GM21515 (cell line): ENCODE results near the gene HINFP.
"Not testable (repeated sequence)": the region's sequence is repeated elsewhere in the genome, so short reads cannot be mapped to it uniquely, and the experiment has no call there.

Source experiments
- ATAC-seq: cut with Tn5 transposase; IDR thresholded peaks from one replicate; pipeline ENCODE4 v1.9.1; 2021; ENCODE audit not compliant: unreplicated experiment

HINFP gene

DNA sequence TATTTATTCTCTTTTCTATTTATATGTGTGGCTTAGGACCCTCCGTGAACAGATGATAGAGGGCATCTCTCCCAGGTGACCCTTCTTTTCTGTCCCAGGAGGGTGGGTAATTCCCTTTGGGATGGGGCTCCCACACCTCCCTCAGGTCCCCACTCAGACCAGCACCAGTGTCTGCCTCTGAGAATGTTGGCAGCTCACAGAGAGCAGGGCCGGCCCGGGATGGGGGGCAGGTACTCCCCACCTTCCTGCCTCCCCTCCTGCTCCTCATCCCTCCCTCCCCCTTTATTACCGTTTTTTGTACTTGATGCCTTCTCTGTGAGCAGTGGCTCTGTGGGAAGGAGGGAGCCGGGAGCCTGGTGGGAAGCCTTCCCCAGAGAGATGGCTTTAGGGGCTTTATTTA, 4.8 kb upstream of the HINFP start:
- no peak for ATAC-seq

DNA sequence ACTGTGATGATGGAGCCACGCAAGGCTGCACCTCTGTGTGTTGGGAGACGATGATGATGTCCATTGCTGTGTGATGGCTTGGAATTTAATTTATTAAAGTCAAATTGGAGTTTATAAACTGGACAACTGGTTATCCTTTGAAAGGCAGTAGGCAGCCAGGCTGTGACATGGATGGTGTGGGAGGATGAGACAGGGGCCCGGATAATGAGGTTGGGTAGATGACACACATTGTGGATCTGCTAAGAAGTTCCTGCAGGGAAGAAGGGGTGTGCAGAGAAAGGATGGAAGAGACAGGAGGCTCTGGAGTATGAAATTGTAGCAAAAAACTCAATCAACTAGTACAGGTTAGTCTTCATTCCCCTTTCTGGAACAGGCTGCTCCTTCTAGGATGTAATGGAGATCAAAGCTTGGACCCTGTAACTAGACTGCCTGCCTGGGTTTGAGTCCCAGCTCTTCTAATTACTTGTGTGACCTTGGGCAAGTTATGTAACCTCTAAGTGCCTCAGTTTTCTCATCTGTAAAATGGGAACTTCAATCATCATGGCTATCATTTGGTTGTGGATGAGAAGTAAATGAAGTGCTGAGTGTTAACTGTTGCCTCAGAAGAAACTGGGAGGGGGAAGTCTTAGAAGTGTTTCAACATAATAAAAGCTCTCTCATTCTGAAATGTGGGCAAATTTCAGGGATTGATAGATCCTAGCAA, 4.2 kb upstream of the HINFP start:
- no peak for ATAC-seq

- no peak for ATAC-seq
Observed at GRCh38 chr11:119118227-119118626, 3.2 kb upstream of the HINFP start.

DNA sequence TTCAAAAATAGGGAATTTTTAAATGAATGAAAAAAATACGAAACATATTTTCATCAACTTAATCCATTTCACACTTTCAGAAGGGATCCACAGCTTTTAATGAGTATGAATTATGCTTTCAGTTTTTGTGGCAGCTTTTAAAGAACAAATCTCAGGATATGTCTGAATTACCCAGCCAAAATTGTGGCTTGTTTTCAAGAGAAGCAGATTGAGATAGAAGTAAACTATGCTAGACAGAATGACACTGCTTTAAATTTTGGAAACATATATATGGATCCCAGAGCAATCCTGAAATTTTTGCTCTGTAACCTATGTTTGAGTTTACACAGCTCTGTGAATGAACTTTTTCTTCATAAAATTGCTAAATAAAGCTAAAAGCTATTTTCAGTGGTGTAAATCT, 2.4 kb upstream of the HINFP start:
- ATAC-seq, result no peak

DNA sequence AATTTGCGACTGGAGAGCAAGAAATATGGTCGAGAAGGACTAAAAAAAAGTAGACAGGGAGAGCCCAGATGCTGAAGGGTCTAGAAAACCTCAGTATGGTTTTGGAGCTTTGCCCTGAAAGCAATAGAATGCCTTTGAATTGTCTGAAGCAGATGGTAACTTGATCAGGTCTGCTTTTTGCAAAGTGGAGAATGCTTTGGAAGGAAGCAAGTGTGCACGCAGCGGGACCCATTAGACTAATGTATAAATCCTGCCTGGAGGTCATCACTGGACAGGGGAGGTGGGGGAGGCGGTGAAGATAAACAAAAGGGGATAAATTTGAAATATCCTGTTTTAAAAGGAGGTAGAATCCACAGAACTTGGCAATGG, 757 bp upstream of the HINFP start:
- no peak for ATAC-seq

DNA sequence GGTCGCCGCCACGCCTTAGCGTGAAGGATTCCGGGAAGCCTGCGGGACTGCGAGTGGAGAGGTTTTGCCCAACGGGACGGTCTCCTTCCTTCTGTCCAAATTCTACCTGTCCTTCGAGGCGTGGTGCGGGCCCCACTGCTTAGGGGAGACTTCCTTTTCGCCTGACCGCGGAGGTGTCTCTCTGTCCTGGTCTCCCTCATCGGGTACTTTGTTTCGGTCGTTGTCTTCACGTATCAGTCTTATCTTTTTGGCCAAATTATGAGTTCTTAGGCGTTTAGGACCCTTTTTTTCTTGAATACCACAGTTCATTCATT, 388 bp downstream of the HINFP start:
- ATAC-seq, result no peak

DNA sequence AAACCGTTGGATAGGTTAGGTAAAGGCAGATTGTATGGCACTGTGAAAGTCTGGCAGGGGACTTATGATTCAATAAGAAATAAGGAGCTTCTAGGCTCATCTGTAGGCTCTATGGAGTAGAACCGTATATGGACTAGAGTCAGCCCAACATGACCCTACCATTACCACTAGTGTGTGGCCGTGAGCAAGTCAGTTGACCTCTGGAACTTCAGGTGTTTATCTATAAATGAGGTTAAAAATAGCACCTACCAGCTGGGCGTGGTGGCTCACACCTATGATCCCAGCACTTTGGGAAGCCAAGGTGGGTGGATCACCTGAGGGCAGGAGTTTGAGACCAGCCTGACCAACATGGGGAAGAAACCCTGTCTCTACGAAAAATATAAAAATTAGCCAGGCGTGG, 4.4 kb downstream of the HINFP start:
- no peak for ATAC-seq

GRCh38 chr11:119126675-119127268, 5.4 kb downstream of the HINFP start:
- no peak for ATAC-seq

- no peak for ATAC-seq
Observed at GRCh38 chr11:119130662-119131061, 9.3 kb downstream of the HINFP start.

- no peak for ATAC-seq
Observed at GRCh38 chr11:119134389-119134978, 13.1 kb downstream of the HINFP start.

- not testable (repeated sequence) for ATAC-seq
Observed at GRCh38 chr11:119139276-119139675, 17.9 kb downstream of the HINFP start.

DNA sequence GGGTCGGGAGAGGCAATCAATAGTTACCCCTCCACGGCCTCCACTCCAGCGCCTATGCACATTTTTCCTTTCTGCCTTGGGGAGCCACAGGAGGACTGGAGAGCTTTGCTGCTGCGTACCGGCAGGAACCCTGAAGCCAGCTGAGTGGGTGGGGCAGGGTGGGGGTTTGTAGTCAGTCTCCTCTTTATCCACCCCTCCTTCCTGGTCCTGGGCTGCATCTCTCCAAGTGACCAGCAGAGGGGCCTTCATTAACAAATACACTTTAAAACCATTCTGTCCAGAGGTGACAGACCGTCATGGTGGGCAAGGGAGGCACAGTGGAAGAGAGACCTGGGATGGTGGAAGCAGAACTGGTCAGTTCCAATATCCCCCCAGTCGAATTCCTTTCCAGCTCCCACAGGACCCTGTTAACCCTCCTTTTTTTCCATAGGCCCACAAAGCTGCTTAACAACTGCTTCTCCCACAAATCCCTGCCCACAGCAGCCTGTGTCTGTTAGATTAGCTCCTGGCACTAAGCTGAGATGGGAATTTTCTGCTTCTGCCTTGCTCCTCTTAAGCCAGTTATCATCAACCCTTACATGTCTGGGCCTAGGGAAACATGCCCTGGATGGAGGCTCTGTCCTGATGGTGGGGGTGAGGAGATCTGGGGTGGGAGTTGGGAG, 23.6 kb downstream of the HINFP start:
- ATAC-seq, result no peak

DNA sequence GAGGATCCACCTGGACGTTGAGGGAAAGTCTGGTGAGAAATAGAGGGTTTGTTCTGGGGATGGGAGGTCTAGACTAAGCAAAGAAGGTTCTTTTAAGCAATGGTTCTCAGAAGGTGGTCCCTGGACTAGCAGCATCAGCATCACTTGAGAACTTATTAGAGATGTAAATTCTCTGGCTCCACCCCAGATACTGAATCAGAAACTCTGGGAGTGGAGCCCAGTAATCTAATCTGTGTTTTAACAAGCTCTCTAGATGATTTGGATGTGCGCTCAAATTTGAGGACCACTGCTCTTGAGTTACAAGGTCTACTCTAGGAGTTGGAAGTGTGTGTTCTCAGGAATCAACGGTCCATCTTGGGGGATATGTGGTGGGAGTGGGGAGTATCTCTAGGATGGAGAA, 24.2 kb downstream of the HINFP start:
- no peak for ATAC-seq

- no peak for ATAC-seq
Observed at GRCh38 chr11:119147604-119148333, 26.4 kb downstream of the HINFP start.

DNA sequence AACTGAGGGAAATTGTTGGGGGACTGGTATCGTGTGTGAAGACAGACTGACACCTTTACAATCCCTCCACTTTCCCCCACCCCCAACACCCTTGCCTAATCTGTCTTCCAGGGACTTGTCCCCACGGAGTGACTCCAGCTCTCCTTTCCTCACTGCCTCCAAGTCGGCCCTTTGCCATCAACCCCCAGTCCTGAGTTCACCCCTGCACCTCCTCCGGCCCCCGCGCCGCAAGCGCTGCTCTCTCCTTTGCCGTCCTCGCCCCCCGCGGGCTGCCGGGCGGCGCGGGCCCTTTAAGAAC, 27.3 kb downstream of the HINFP start:
- no peak for ATAC-seq

- no peak for ATAC-seq
Observed at GRCh38 chr11:119149018-119149785, 27.8 kb downstream of the HINFP start, which contains the start of gene ABCG4. Gene ABCG4, plus strand, starts transcription at chr11:119149052. Its CDS starts 914 bp downstream, at chr11:119149966.

DNA sequence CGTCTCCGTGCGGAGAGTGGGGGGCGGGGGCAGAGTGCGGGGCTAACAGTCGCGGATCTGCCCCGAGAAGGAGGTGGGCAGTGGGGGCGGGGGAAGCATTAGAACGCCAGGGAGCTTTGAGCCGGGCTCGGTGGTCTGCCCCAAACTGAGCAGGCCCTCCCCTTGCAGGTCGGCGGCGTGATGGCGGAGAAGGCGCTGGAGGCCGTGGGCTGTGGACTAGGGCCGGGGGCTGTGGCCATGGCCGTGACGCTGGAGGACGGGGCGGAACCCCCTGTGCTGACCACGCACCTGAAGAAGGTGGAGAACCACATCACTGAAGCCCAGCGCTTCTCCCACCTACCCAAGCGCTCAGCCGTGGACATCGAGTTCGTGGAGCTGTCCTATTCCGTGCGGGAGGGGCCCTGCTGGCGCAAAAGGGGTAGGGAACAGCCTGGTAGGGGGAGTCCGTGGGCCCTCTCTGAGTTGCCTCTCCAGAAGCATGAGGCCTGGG, 28.5 kb downstream of the HINFP start:
- no peak for ATAC-seq

DNA sequence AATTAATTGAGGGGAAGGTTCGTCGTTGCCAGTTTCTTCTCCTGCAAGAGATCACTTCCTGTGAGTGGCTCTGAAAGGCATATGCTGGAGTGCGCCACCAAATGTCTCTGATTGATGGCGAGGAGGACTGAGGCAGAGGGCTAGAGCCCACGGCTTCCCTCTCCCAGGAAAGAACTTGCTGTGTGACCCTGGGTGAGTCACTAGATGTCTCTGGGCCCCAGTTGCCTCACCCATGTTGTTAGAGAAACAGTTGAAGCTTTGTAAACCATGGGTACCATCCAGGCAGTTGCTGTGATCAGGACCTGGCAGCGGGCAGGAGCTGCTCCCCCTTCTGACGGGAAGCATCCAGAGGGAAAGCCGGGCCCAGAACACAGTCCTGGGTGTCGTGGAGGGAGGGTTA, 30.7 kb downstream of the HINFP start:
- ATAC-seq, result no peak

DNA sequence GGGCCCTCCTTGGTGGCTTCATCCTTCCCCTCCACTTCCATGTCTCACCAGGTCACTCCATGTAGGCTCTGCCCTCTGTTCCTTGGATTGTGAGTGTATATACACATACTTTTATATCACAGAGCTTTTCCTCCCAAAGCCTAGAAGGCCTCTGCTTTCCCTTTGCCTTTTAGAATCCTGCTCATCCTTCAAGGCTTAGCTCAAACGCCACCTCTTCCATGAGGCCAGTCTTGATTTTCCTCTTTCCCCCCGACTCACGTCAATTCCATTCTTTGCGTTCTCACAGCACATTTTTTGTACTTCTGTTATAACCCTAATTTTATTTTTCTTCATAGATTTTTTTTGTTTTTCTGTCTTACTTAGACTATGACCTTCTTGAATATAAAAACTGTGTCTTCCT, 31.2 kb downstream of the HINFP start:
- no peak for ATAC-seq

DNA sequence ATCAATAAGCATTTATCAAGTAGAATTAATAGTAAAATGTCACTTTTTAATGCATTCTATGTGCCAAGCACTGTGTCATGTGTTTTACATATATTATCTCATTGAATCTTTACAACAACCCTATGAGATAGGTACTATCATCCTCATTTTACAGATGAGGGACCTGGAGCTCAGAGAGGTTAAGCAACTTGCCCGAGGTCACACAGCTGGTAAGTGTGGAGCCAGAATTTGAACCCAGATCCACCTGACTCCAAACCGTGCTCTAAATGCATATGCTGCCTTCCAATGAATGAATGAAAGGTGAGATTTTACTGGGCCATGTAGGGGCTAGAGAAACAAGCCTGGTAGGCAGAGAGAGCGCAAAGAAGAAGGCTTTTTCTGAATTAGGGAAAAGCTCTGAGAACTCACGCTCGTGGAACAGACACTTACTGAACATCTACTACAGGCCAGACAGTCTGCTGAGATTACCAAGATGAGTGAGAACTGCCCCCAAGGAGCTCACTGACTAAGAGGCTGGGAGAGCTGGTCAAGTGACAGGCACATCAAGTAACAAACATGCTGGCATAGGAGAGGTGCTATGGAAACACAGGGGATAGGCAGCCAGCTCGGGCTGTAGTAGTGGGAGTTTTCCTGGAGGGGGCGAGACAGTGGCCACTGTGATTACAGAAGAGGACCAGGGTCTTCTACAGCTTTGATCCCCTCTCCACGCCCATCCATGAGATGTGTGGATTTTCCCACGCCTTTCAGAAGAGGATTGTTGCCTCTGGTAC, 31.9 kb downstream of the HINFP start:
- ATAC-seq, result no peak
